ENCODE data around the gene KRT77.
"Not testable (repeated sequence)": the region's sequence is repeated elsewhere in the genome, so short reads cannot be mapped to it uniquely, and the experiment has no call there.

KRT77 gene

DNA sequence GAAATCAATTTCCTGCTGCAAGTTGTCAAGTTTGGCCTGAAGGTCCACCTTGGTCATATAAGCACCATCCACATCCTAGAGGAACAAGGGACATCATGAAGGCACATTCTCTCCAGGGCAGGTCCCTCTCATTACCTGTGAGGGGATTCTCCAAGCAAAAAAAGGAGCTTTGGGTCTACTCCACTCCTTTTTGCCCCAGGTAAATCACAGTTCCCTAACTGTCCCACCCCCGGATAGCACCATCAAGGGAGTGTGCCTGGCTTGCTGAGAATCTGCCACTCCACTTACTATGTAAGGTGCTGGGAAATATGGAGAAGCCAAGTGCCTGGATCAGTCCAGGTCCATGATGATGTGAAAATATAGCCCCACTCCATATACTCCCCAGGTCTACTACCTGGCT, 25.7 kb downstream of the KRT77 start:
- no peak overlapping the region for H3K4me3 ChIP-seq (ENCODE audit: low read length in 2 of 2)

GRCh38 chr12:52677126-52677525, 26.2 kb downstream of the KRT77 start:
- Histone ChIP-seq H3K27me3 (ENCODE audit: control insufficient read depth in 1 of 2, insufficient read depth in 2 of 2, low read length in 2 of 2) (peaks cover 0 to 2% of the 10 kb centered on the region in 2 donors), H3K9ac (ENCODE audit: low read length in 2 of 2) (no peak overlapping the region), H3K27ac (ENCODE audit: low read length) (no peak overlapping the region), H3K4me1 (ENCODE audit: control insufficient read depth, insufficient read depth, low read length) (peaks cover 6% of the 10 kb centered on the region), H3K4me3 (ENCODE audit: low read length in 2 of 2) (no peak overlapping the region), H3K9me3 (ENCODE audit: control insufficient read depth in 2 of 2, low read length in 2 of 2) (no peaks in the 10 kb centered on the region), H3K36me3 (ENCODE audit: control insufficient read depth in 2 of 2, insufficient read depth in 2 of 2, low read length in 2 of 2) (no peaks in the 10 kb centered on the region)

More for the DNA sequence above, 25.7 kb downstream of the KRT77 start:
- Histone ChIP-seq H3K9ac (ENCODE audit: low read length in 2 of 2) (no peak overlapping the region), H3K9me3 (ENCODE audit: control insufficient read depth in 2 of 2, low read length in 2 of 2) (no peaks in the 10 kb centered on the region), H3K27me3 (ENCODE audit: control insufficient read depth in 1 of 2, insufficient read depth in 2 of 2, low read length in 2 of 2) (peaks cover 0 to 2% of the 10 kb centered on the region in 2 donors), H3K36me3 (ENCODE audit: control insufficient read depth in 2 of 2, insufficient read depth in 2 of 2, low read length in 2 of 2) (no peaks in the 10 kb centered on the region), H3K4me1 (ENCODE audit: control insufficient read depth, insufficient read depth, low read length) (peaks cover 6% of the 10 kb centered on the region), H3K27ac (ENCODE audit: low read length) (no peak overlapping the region)

DNA sequence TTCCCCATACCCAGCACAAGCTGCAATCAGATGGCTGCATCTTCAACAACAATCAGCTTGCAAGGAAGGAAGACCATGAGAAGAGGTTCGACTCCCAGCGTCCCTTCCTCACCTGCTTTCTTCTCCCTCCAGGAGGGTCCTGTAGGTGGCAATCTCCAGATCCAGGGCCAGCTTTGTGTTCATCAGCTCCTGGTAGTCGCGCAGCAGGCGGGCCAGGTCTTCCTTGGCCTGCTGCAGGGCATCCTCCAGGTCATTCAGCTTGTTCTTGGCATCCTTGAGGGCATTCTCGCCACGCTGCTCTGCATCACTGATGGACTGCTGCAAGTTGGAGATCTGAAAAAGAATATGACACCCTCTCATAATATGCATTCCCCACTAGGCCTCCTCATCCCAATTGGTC, 27.2 kb downstream of the KRT77 start:
- Histone ChIP-seq H3K27me3 (ENCODE audit: control insufficient read depth in 1 of 2, insufficient read depth in 2 of 2, low read length in 2 of 2) (peaks cover 0 to 2% of the 10 kb centered on the region in 2 donors), H3K4me1 (ENCODE audit: control insufficient read depth, insufficient read depth, low read length) (peaks cover 6% of the 10 kb centered on the region), H3K9ac (ENCODE audit: low read length in 2 of 2) (no peak overlapping the region), H3K27ac (ENCODE audit: low read length) (no peak overlapping the region), H3K4me3 (ENCODE audit: low read length in 2 of 2) (no peak overlapping the region), H3K9me3 (ENCODE audit: control insufficient read depth in 2 of 2, low read length in 2 of 2) (no peaks in the 10 kb centered on the region), H3K36me3 (ENCODE audit: control insufficient read depth in 2 of 2, insufficient read depth in 2 of 2, low read length in 2 of 2) (no peaks in the 10 kb centered on the region)

- no peak overlapping the region for H3K9ac ChIP-seq (ENCODE audit: low read length in 2 of 2)
- H3K27ac ChIP-seq (ENCODE audit: low read length), result no peak overlapping the region
- H3K9me3 ChIP-seq (ENCODE audit: control insufficient read depth in 2 of 2, low read length in 2 of 2), result no peaks in the 10 kb centered on the region
- H3K27me3 ChIP-seq (ENCODE audit: control insufficient read depth in 1 of 2, insufficient read depth in 2 of 2, low read length in 2 of 2), result peaks cover 0 to 2% of the 10 kb centered on the region in 2 donors
- H3K4me1 ChIP-seq (ENCODE audit: control insufficient read depth, insufficient read depth, low read length), result peaks cover 6% of the 10 kb centered on the region
- H3K4me3 ChIP-seq (ENCODE audit: low read length in 2 of 2), result no peak overlapping the region
- H3K36me3 ChIP-seq (ENCODE audit: control insufficient read depth in 2 of 2, insufficient read depth in 2 of 2, low read length in 2 of 2), result no peaks in the 10 kb centered on the region
Measured at GRCh38 chr12:52675301-52675701, 28.0 kb downstream of the KRT77 start.

- no peak overlapping the region for H3K4me3 ChIP-seq (ENCODE audit: low read length in 2 of 2)
- peaks cover 0 to 2% of the 10 kb centered on the region in 2 donors for H3K27me3 ChIP-seq (ENCODE audit: control insufficient read depth in 1 of 2, insufficient read depth in 2 of 2, low read length in 2 of 2)
- no peaks in the 10 kb centered on the region for H3K36me3 ChIP-seq (ENCODE audit: control insufficient read depth in 2 of 2, insufficient read depth in 2 of 2, low read length in 2 of 2)
- H3K4me1 ChIP-seq (ENCODE audit: control insufficient read depth, insufficient read depth, low read length), result peaks cover 6% of the 10 kb centered on the region
- H3K27ac ChIP-seq (ENCODE audit: low read length), result no peak overlapping the region
- H3K9ac ChIP-seq (ENCODE audit: low read length in 2 of 2), result no peak overlapping the region
- H3K9me3 ChIP-seq (ENCODE audit: control insufficient read depth in 2 of 2, low read length in 2 of 2), result no peaks in the 10 kb centered on the region
Measured at GRCh38 chr12:52674433-52674775, 28.9 kb downstream of the KRT77 start.

DNA sequence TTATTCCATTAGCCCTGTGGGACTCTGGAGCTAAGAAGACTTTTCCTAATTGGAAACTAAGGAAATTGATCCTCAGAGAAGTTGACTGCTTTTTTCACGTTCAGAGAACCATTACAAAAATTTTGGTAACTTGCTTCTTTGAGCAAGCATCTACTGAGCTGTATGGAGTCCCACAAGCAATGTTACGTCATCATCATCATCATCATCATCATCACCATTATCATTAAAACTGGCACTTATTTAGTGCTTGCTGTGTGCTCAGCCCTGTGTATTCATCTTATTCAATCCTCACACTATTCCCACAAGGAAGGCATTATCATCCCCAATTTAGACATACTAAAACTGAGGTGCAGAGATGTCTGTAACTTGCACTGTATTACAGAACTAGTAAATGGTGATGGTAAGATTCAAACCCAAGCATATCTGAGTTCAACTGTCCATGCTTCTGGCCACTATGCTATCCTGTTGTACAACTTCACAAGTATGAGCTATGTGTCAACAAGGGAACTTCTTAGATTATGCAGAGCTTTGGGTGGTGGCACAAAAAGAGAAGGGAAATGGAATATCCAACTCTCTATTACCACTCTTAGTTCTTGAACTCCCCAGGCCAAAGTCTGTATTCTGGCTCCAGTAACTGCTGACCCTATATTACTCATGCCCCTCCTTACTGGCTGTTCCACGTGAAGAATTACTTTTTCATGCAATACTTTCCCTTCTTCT, 29.5 kb downstream of the KRT77 start:
- Histone ChIP-seq H3K9ac (ENCODE audit: low read length in 2 of 2) (no peak overlapping the region), H3K4me1 (ENCODE audit: control insufficient read depth, insufficient read depth, low read length) (peaks cover 6% of the 10 kb centered on the region), H3K36me3 (ENCODE audit: control insufficient read depth in 2 of 2, insufficient read depth in 2 of 2, low read length in 2 of 2) (no peaks in the 10 kb centered on the region), H3K4me3 (ENCODE audit: low read length in 2 of 2) (no peak overlapping the region), H3K27me3 (ENCODE audit: control insufficient read depth in 1 of 2, insufficient read depth in 2 of 2, low read length in 2 of 2) (peaks cover 0 to 2% of the 10 kb centered on the region in 2 donors), H3K9me3 (ENCODE audit: control insufficient read depth in 2 of 2, low read length in 2 of 2) (no peaks in the 10 kb centered on the region), H3K27ac (ENCODE audit: low read length) (no peak overlapping the region)

- Histone ChIP-seq H3K4me3 (ENCODE audit: low read length in 2 of 2) (no peak overlapping the region), H3K9ac (ENCODE audit: low read length in 2 of 2) (no peak overlapping the region), H3K27me3 (ENCODE audit: control insufficient read depth in 1 of 2, insufficient read depth in 2 of 2, low read length in 2 of 2) (peaks cover 0 to 2% of the 10 kb centered on the region in 2 donors), H3K36me3 (ENCODE audit: control insufficient read depth in 2 of 2, insufficient read depth in 2 of 2, low read length in 2 of 2) (no peaks in the 10 kb centered on the region), H3K9me3 (ENCODE audit: control insufficient read depth in 2 of 2, low read length in 2 of 2) (no peaks in the 10 kb centered on the region), H3K4me1 (ENCODE audit: control insufficient read depth, insufficient read depth, low read length) (peaks cover 6% of the 10 kb centered on the region), H3K27ac (ENCODE audit: low read length) (no peak overlapping the region)
Measured at GRCh38 chr12:52673217-52673616, 30.1 kb downstream of the KRT77 start.

GRCh38 chr12:52672321-52672933, 30.9 kb downstream of the KRT77 start:
- peaks cover 0 to 6% of the 10 kb centered on the region in 2 donors for H3K27me3 ChIP-seq (ENCODE audit: control insufficient read depth in 1 of 2, insufficient read depth in 2 of 2, low read length in 2 of 2)
- H3K27ac ChIP-seq (ENCODE audit: low read length), result no peak overlapping the region
- H3K36me3 ChIP-seq (ENCODE audit: control insufficient read depth in 2 of 2, insufficient read depth in 2 of 2, low read length in 2 of 2), result no peaks in the 10 kb centered on the region
- H3K9ac ChIP-seq (ENCODE audit: low read length in 2 of 2), result no peak overlapping the region
- H3K4me1 ChIP-seq (ENCODE audit: control insufficient read depth, insufficient read depth, low read length), result peaks cover 6% of the 10 kb centered on the region
- H3K4me3 ChIP-seq (ENCODE audit: low read length in 2 of 2), result no peak overlapping the region
- no peaks in the 10 kb centered on the region for H3K9me3 ChIP-seq (ENCODE audit: control insufficient read depth in 2 of 2, low read length in 2 of 2)

- peaks cover 5 to 11% of the 10 kb centered on the region in 2 donors for H3K27me3 ChIP-seq (ENCODE audit: control insufficient read depth in 1 of 2, insufficient read depth in 2 of 2, low read length in 2 of 2)
- H3K9ac ChIP-seq (ENCODE audit: low read length in 2 of 2), result no peak overlapping the region
- H3K4me3 ChIP-seq (ENCODE audit: low read length in 2 of 2), result no peak overlapping the region
- H3K27ac ChIP-seq (ENCODE audit: low read length), result no peak overlapping the region
- no peaks in the 10 kb centered on the region for H3K9me3 ChIP-seq (ENCODE audit: control insufficient read depth in 2 of 2, low read length in 2 of 2)
- H3K36me3 ChIP-seq (ENCODE audit: control insufficient read depth in 2 of 2, insufficient read depth in 2 of 2, low read length in 2 of 2), result no peaks in the 10 kb centered on the region
- H3K4me1 ChIP-seq (ENCODE audit: control insufficient read depth, insufficient read depth, low read length), result peaks cover 6% of the 10 kb centered on the region
Measured at GRCh38 chr12:52670961-52671360, 32.4 kb downstream of the KRT77 start.

GRCh38 chr12:52670506-52670905, 32.8 kb downstream of the KRT77 start:
- Histone ChIP-seq H3K4me1 (ENCODE audit: control insufficient read depth, insufficient read depth, low read length) (peaks cover 6% of the 10 kb centered on the region), H3K36me3 (ENCODE audit: control insufficient read depth in 2 of 2, insufficient read depth in 2 of 2, low read length in 2 of 2) (no peaks in the 10 kb centered on the region), H3K4me3 (ENCODE audit: low read length in 2 of 2) (no peak overlapping the region), H3K9me3 (ENCODE audit: control insufficient read depth in 2 of 2, low read length in 2 of 2) (no peaks in the 10 kb centered on the region), H3K9ac (ENCODE audit: low read length in 2 of 2) (no peak overlapping the region), H3K27ac (ENCODE audit: low read length) (no peak overlapping the region), H3K27me3 (ENCODE audit: control insufficient read depth in 1 of 2, insufficient read depth in 2 of 2, low read length in 2 of 2) (peaks cover 7 to 11% of the 10 kb centered on the region in 2 donors)

GRCh38 chr12:52669941-52670340, 33.4 kb downstream of the KRT77 start:
- H3K4me1 ChIP-seq (ENCODE audit: control insufficient read depth, insufficient read depth, low read length); H3K4me3 ChIP-seq (ENCODE audit: low read length in 2 of 2); H3K27ac ChIP-seq (ENCODE audit: low read length); H3K9me3 ChIP-seq (ENCODE audit: control insufficient read depth in 2 of 2, low read length in 2 of 2); H3K36me3 ChIP-seq (ENCODE audit: control insufficient read depth in 2 of 2, insufficient read depth in 2 of 2, low read length in 2 of 2); H3K9ac ChIP-seq (ENCODE audit: low read length in 2 of 2): not testable (repeated sequence)
- peaks cover 7 to 11% of the 10 kb centered on the region in 2 donors for H3K27me3 ChIP-seq (ENCODE audit: control insufficient read depth in 1 of 2, insufficient read depth in 2 of 2, low read length in 2 of 2)

Measured in stomach smooth muscle (tissue), 2 donors.